HG02678 (cell line): ENCODE results near the gene TMEM121.

Experiments used
- ATAC-seq: cut with Tn5 transposase; IDR thresholded peaks from one replicate; pipeline ENCODE4 v1.9.1; 2021; ENCODE audit warnings: mild to moderate bottlenecking, moderate library complexity; ENCODE audit not compliant: unreplicated experiment

The TMEM121 gene

DNA sequence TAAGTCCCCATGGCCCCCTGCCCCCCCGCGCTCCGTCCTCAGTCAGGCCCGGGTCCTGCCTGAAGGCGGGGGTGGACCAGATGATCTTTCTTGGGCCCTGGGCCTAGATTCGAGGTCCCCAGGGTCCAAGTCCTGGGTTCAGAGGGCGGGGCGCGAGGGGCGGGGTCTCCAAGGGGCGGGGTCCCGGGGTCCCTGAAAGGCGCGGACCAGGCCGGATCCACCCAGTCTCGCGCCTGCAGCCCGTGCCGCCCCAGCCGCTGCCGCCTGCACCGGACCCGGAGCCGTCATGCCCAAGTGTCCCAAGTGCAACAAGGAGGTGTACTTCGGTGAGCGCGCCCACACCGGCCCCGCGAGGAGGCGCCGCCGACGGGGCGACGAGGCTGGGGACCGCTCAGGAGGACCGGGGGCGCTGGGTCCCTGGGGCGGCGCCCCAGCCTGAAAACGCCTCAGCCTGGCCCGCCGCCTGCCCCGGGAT is 39.4 kb upstream of the TMEM121 start:
- no peak for ATAC-seq

DNA sequence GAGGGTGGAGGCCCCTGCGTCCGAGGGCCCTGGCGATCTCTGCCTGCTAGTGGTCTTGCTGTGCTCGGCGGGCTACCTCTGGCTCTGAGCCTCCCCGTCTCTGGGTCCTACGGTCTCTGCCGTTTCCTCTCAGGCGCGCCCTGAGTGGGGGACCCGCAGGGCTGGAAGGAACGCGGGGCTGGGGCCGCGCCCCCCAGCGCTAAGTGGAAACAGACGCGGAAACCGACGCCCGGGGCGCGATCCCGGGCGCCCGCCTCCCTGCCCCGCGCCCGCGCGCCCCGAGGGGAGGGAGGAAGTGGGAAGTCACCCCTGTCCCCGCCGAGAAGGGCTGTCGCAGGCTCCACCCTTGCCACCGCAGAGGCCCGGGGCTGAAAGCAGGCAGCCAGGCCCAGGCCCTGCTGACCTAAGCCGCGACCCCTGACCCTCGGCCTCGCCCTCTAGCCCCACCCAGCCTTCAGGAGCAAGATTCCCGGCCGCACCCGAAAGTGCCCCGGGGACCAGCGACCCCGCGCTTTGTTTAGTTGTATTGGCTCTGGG is 38.9 kb upstream of the TMEM121 start:
- ATAC-seq, result no peak

DNA sequence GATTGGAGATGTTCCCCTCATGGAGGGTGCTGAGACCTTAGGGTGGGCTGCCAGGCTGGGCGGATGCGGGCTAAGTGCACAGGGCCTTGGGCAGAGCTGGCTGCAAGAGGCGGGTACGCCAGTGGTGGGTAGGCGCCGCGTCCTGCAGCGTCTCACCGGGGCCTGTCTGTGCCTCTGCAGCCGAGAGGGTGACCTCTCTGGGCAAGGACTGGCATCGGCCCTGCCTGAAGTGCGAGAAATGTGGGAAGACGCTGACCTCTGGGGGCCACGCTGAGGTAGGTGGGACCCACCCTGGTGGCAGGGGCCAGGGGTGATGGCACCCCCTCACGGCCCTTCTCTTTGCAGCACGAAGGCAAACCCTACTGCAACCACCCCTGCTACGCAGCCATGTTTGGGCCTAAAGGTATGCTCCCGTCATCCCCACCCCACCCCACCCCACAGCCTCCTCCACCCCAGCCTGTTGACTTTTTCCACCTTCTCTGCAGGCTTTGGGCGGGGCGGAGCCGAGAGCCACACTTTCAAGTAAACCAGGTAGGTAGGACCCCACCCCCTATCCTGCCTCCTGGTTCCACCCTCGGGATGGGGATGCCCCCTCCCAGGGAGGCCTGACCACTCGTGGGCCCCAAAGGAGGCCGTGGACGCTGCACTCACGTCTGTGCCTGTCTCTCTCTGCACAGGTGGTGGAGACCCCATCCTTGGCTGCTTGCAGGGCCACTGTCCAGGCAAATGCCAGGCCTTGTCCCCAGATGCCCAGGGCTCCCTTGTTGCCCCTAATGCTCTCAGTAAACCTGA is 38.2 kb upstream of the TMEM121 start:
- no peak for ATAC-seq

DNA sequence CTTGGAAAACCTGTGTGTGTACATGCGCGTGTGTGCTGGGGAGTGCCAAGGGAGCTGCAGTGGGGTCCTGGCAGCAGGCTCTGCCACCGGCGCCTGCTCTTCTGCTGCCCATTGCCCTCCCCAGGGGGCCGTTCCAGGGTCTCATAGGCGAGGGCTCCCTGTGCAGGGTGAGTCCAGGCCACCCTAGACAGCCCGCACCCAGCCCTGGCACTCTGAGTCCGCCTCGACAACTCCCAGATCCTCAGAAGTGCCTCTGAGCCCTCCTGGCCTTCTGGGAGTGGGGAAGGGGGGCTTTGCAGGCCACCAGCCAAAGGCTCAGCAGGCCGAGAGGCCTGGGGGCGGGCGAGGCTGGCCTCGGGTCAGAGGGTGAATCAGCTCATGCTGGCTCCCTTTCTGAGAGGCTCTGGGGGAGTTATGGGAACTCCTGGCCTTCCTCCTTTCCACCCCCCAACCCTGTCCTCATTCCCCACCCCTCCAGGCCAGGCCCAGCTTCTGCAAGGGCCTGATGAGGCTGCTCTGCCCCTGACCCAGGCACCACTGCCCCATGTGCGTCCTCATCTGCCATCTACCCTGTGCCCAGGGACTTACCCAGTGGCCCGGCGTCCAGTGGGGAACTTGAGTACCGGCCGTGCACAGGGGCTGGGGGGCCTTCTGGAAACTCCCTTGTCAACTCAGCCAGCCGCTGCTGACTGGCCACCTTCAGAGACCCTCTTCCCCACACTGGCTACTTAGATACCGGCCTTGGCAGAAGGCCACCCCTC is 37.4 kb upstream of the TMEM121 start:
- ATAC-seq, result no peak

DNA sequence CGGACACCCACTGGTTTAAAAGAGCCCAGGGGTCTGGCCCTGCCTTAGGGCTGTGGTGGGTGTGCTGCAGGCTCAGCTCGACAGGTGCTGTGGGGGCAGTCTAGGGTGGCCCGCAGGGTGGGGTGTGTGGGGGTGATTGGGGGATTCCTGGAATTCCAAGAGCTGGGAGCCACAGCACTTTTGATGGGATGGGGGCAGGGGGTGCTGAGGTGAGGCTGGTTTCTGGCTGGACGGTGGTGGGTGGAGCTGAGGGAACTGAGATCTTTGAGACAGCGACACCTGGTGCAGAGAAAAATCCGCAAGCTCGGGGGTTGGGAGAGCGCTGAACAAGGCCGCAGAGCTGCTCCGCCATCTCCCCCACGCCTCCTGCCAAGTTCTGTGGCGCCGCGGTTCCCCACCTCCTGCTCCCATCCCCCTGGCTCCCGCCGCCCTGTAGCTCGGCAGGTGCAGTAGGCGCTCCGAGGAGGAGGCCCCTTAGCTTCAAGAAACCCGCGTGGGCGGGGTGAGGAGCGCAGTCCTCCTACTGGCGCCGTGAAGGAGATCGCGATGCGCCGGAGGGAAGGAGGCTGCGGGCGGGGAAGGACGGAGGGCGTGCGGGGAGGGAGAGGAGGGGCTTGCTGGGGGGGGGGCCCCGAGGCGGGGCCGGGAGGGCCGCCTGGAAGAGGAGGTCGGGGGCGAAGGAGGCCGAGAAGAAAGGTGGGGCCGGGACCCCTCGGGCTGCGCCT is 36.7 kb upstream of the TMEM121 start:
- no peak for ATAC-seq

DNA sequence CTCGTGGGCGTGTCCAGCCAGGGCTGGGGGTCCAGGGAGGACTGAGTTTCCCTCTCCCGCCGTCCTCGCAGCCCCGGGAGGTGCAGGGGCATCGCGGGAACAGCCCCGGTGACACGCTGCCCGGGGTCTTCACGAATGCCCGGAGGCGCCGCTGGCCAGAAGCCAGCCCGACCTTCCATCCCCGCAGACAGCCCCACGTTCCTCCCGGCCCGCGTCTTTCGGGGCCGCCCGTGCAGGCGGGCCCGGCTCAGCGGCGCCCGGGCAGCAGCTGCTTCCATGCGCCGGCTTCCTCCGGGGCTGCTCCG is 36.2 kb upstream of the TMEM121 start:
- peak; percentile 1 for ATAC-seq

DNA sequence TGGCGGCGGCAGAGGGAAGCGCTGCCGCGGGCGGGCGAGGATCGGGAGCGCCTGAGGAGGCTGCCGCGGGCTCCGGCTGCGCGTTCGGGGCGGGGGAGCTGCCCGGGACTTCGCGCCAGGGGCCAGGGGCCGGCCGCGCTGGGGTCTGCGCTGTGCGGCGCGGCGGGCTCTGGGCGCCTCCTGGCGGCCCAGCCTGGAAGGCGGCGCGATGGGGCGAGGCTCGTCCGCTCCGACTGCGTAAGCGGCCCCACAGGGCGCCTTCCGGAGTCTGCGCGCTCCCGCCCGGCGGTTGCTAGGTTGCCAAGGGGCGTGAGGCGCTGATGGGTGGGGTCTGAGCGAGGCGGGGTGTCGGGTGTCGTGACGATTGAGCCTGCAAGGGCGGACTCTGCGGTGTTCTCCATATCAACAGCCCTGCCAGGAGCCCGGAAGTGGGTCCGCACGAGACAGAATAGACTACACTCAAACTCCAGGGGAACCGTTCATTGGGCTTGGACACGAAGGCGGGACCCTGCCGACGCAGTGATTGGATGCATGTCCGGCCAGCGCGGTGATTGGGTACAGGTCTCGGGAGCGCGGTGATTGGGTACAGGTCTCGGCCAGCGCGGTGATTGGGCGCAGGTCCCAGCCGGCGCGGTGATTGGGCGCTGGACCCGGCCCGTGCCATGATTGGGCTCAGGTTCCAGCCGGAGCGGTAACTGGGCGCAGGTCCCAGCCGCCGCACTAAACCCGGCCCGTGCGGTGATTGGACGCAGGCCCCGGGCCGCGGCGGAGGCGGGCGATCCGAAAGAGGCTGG is 35.6 kb upstream of the TMEM121 start, which contains the start of gene TEDC1:
TSS of gene TEDC1 (plus strand) at position 675 of the 794 bp plus-strand sequence. CDS start 130 bp downstream, outside the sequence.
- peak; percentile 66 for ATAC-seq

DNA sequence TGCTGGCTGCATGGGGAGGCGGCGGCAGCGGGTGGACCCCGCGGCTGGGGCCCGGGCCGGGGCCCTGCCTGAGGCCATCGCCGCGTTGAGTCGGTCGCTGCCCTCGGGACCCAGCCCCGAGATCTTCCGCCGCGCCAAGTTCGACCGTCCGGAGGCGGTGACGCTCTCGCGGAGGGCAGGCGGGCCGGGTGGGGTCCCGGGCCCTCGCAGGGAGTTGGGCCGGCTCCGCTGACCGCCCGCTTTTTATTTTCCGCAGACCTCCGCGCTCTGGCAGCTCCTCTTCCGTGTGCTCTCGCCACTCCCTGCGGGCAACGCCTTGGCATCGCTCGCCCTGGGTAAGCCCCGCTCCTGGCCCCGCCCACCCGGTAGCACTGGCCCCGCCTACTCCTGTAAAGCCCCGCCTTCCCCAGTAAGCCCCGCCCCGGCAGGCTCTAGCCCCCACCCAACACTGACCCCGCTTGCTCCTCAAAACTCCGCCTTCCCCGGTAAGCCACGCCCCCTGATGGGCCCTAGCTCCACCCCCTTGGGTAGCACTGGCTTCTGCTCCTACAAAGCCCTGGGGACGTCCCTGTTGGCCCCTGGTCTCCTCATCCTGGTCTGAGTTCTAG is 34.9 kb upstream of the TMEM121 start:
- ATAC-seq, result no peak

DNA sequence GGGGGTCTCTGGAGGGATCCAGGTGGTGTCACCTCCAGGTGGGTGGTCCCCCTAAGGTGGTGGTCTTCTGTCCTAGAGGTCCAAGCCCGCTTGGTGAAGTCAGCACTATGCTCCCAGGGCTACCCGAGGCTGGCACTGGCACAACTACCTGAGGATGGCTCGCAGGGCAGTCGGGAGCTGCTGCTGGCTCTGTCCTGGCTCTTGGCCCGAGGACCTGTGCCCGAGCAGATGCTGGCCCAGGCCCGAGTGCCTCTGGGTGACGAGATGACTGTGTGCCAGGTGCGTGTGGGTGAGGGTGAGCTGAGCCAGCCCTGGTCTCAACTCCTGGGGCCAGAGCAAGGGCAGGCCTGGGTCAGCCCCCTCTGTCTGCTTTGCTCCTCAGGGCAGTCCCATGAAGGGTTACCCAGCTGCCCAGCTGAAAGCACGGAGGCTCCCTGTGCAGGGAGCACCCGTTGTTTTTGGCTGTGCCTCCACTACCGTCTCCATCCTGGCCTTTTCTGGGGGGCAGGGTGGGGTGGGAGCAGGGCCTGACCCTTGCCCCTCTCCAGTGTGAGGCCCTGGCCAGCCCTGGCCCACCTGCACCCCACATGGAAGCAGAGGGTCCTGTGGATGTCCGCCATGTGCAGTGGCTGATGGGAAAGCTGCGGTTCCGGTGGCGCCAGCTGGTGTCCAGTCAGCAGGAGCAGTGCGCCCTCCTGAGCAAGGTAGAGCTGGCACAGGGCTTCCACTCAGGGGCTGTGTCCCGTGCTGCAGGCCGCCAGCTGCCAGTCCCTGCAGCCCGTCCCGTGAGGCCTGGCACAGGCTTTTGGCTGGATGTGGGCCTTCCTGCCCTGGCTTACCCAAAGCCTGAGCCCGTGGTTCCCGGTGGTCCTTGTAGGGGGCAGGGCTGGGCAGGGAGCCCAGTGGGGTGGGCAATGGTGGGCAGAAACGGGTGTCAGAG is 34.1 kb upstream of the TMEM121 start:
- no peak for ATAC-seq

DNA sequence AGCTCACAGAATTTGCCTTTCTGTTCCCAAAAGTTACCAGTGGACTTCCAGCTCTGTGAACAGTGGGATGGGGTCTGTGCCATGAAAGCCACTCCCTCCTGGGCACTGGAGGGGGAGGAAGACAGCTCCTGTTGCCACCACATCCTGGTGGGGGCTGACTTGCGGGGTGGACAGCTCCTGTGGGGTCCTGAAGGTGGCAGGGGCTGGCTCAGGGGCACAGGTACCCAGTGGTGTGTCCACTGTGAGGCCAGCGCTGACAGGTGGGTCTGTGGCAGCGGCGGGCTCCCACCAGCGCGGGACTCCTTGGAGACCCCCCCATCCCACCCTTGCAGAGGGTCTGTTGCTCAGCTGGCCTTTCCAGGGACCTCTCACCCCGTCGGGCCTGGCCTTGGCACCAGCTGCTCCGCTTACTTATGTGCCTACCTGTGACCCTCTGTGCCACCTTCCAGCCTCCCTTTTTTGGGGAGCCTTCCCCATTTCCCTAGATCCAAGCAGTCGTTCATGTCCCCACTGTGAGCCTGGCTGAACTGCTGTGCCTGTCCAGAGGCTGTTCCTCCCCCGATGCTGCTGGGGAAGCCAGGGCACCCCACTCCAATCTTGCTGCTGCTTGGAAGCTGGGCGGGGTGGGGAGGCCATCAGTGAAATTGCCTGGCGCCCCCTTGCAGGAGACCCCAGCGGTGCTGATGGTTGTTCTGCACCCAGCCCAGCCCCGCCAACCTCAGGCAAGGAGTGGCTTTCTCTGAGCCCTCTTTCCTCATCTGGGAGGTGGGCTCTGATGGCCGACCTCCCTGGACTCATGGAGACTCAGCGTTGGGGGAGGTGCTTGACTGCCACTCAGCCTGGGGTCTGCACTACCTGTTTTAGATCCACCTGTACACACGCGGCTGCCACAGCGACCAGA is 33.2 kb upstream of the TMEM121 start:
- ATAC-seq, result no peak

DNA sequence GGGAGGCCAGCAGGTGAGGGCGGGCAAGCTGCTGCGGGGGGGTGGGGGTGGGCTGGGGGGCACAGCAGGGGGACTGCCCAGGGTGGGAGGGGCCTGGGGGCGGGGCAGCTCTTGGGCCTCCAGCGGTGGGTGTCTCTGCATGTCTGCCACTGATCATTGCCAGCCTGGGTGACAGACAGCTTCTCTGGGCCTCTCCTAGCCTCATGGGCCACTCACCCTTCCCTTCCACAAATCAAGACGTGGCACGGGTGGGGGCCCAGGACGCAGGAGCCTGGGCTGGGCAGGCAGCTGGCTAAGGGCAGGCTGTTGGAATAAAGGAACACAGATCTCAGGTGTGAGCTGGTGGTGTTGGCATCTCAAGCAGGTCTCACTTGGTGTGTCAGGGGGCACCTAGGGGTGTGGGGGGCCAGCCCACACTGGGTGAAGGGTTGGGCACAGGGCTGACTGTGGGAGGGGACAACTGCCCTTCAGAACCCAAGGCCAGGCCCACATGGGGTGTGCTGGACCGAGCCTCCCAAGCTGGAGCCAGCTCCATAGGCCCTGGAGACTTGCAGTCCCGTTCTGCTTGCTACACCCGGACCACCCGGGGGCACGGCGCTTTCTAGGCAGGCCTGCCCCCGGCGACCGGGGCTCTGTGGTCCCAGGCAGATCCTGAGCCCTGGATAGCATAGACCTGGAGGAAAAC is 32.3 kb upstream of the TMEM121 start:
- ATAC-seq, result no peak

DNA sequence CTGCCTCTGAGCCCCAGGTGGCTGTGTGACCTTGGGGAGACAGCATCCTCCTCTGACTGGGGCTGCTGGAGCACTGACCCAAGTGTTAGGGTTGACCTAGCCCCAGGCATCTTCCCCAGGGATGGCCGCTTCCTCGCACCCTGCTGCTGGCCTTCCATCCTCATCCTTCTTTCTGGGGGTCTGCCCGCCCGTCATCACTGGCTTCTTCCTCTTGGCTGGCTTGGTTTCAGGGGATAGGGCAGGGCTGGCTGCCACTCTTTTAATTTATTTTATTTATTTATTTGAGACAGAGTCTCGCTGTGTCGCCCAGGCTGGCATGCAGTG is 31.8 kb upstream of the TMEM121 start:
- ATAC-seq, result no peak

DNA sequence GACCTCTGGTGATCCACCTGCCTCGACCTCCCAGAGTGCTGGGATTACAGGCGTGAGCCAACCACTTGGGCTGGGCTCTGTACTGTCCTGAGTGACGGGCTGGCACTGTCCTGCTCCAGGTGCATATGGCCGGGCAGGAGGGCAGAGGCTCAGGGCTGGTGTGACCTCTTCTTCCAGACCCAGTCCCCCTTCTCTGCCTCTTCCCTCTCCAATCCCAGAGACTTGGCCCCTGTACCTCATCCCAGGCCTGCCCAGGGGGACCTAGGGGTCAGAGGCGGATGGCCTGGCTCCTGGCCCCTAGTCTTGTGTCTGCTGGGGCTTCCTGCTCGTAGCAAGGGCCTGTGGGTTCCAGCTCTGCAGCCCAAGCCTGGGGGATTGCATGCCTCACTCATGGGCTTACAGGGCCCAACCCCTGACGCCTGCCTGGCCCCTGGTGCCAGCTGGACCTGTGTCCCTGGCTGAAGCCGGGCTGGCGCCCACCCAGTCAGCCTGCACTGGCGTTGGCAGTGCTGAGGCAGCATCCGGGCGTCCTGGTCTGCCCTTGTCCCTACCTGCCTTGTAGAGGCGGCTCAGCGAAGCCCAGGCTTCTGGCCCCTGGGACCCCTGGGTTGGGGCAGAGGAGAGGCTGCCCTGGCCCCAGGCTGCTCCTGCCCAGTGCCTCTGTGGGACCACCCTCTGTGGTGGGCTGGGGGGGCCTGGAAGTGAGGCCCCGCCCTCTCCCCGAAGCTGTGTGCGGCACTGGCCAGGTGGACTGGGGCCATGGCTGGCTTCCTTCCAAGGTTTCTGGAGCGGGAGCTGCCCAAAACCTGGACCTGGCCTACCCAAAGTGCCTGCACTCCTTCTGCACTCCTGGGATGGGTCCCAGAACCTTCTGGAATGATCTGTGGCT is 31.0 kb upstream of the TMEM121 start:
- no peak for ATAC-seq

DNA sequence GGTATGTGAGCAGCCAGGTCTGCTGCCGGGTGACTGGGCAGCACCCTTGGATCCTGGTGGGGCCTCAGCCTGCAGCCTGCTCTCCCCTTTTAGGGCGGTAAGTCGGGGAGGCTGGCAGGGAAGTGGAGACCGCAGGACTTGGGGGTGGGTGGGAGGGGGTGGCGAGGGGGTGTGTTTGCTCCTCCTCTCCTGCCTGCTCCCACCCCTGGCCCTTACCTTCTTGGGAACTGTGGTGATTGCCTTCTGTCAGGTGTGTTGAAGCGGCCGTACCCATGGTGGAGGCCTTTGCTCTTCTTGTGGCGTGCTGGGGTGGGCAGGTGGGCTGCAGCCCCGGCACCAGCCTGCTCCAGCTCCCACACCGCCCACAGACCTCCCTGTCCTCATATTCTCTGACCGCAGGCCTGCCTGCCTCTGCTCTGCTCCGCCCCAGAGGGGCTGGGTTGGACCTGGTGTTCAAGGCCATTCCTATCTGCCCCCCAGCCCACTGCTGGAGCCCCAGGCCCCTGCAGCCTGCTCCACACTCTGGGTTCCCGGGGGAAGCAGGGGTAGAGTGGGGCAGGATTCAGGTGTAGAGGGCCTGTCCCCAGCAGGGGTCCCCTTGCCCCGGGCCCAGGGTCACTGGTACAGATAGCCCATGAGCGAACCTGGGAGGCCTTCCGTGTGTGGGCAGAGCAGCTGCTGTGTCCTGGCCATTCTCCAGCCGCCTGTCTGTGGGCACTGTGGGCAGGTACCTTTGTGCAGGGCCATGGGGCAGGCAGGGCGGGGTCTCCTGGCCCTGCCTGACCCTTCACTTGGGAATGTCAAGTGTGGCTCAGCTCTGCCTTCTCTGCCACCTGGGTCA is 30.2 kb upstream of the TMEM121 start:
- no peak for ATAC-seq

DNA sequence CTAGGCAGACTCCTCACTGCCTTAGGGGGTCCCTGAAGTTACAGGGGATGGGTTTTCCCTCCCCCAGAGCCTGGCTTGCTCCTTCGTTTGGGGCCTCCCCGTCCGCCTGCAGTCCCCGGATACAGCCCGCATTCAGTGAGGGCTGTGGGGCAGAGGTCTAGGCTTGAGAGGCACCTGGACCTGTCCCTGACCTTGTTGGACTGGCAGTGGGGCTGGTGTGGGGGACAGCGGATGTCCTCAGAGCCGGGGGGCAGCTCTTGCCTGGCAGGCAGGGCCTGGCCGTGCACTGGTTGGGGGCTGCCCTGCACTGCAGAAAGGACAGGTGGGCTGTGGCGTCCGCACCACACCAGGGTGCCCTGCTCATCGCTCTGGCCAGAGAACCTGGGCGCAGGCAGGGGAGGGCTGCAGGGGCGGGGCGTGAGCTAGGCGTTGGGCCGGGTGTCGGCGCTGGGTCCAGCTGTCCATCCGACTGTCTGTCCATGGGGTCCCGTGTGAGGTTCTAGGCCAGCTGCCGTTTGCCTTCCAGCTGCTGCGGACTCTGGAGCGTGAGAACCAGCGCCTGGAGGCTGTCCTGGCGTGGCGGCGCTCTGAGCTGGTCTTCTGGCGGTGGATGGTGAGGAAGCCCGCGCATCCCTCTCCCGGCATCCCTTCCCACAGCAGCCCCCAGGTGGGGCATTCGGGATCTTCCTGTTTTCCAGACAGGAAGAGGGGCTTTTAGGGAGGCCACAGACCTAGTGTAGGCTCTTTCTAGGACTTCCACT is 29.4 kb upstream of the TMEM121 start:
- ATAC-seq, result no peak
